ENCODE measurements around the gene BOK. TPM values are rescaled to one million over a fixed set of nuclear protein-coding genes. Genes with fewer than 3 reads are reported as not detected.
"Not testable (repeated sequence)": the region's sequence is repeated elsewhere in the genome, so short reads cannot be mapped to it uniquely, and the experiment has no call there.

Gene BOK
- total RNA-seq, 1 experiment from 2014 or later: 6.6 TPM

DNA sequence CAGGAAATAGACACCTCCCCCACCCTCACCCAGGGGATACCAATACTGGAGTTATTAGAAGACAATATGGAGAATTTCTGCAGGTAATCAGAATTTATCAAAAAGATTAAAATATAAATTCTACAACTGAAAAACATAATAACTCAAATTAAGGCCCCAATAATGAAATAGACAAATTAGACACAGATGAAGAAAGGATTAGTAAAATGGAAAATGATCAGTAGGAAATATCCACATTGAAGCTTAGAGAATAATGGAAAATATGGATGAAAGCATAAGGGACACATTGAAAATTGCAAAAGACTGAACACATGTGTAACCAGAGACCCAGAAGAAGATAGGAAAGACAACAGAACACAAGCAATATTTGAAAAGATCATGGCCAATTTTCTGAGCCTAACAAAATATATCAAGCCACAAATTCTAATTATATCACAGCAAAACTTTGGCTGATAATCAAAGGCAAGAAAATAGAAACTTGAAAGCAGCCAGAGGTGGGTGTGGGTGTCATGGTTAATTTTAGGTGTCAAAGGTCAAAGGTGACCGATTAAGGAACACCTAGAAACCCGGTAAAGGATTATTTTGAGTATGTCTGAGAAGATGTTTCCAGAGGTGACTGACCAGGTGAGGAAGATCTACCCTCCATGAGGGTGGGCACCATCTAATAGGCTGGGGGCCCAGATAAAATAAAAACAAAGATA lies 28.2 kb downstream of the BOK start:
- no peak overlapping the region for H3K4me3 ChIP-seq

DNA sequence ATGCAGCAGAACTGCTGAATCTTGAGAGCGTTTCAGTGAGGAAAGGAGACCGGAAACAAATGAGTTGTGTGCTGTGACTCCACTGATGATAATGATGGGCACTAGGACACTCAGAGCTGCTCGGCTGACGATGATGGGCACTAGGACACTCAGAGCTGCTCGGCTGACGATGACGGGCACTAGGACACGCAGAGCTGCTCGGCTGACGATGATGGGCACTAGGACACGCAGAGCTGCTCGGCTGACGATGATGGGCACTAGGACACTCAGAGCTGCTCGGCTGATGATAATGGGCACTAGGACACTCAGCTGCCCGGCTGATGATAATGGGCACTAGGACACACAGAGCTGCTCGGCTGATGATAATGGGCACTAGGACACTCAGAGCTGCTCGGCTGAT lies 31.3 kb downstream of the BOK start:
- H3K4me3 ChIP-seq, DNase-seq, H3K27ac ChIP-seq, H3K4me1 ChIP-seq, H3K27me3 ChIP-seq: not testable (repeated sequence)
- H3K9me3 ChIP-seq (replicated peaks): peaks cover 21% of the 10 kb centered on the region
- peaks cover 30% of the 10 kb centered on the region for H3K36me3 ChIP-seq

More for the DNA sequence above, 28.2 kb downstream of the BOK start:
- Histone ChIP-seq H3K36me3 (peaks cover 58% of the 10 kb centered on the region), H3K27me3 (no peaks in the 10 kb centered on the region), H3K4me1 (no peaks in the 10 kb centered on the region), H3K9me3 (replicated peaks) (peaks cover 21% of the 10 kb centered on the region), H3K27ac (no peak overlapping the region)
- DNase-seq: no peak

DNA sequence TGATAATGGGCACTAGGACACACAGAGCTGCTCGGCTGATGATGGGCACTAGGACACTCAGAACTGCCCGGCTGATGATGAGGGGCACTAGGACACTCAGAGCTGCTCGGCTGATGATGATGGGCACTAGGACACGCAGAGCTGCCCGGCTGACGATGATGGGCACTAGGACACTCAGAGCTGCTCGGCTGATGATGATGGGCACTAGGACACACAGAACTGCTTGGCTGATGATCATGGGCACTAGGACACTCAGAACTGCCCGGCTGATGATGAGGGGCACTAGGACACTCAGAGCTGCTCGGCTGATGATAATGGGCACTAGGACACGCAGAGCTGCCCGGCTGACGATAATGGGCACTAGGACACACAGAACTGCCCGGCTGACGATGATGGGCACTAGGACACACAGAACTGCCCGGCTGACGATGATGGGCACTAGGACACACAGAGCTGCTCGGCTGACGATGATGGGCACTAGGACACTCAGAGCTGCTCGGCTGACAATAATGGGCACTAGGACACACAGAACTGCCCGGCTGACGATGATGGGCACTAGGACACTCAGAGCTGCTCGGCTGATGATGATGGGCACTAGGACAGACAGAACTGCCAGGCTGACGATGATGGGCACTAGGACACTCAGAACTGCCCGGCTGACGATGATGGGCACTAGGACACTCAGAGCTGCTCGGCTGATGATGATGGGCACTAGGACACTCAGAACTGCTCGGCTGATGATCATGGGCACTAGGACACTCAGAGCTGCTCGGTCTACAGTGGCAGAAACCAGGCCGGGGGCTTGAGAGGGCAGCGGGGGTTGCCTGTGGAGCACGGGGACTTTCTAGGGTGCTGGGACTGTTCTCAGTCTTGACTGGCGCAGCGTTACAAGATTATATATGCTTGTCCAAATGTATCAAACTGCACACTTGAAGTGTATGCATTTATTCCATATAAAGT lies 32.2 kb downstream of the BOK start:
- H3K27me3 ChIP-seq, H3K4me1 ChIP-seq, DNase-seq, H3K4me3 ChIP-seq, H3K27ac ChIP-seq: not testable (repeated sequence)
- Histone ChIP-seq H3K36me3 (peaks cover 26% of the 10 kb centered on the region), H3K9me3 (replicated peaks) (peaks cover 15% of the 10 kb centered on the region)

DNA sequence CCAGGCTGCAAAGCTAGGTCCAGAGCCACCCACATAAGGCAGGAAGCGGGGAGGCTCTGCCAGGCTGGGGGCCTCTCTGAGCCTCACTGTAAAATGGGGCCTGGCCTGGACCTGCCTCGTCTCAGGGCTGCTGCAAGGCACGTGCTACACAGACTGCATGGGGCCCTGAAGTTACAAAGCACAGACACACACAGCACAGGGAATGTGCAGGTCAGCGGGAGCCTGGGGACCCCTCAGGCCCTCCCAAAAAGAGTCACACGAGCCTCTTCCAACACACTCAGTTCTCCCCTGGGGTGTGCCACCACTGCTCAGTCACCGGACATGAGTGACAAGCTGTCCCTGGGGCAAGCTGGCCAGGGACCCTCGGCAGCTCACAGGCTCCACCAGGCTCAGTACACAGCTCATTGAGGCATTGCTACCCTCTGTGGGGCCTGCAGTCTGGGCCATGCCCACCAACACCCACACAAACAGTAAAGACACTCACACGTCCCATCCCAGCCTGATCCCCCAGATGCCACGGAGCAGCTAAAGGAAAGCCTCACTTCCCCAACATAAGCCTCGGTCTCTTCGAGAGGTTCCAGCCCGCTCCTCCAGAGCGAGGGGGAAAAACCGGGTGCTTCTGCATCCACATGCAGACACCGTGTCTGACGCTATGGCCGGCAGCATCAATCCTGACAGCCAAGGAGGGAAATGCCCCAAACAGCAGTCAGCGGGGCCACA lies 33.7 kb downstream of the BOK start:
- Histone ChIP-seq H3K27me3 (no peaks in the 10 kb centered on the region), H3K9me3 (replicated peaks) (peaks cover 4% of the 10 kb centered on the region), H3K27ac (no peak overlapping the region), H3K36me3 (peaks cover 22% of the 10 kb centered on the region), H3K4me1 (no peaks in the 10 kb centered on the region), H3K4me3 (no peak overlapping the region)
- no peak for DNase-seq

DNA sequence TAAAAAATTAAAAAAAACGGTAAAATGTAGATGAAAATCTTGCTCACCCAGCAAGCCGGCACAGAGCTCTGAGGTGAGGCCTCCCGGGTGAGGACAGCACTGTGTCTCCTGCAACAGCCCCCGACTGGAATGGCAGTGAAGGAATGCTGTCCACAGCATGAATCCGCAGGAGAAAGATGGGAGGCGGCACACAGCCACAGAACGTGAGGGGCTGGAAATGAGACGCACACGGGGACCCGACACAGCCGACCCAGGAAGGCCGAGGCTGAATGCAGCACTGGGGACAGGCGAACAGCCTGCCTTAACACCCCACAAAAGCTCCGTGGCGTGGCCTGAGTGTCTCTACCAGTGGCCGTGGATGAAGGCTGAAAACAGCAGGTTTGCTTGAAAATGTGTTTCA lies 34.7 kb downstream of the BOK start:
- no peak overlapping the region for H3K27ac ChIP-seq
- DNase-seq: no peak
- H3K36me3 ChIP-seq: peaks cover 18% of the 10 kb centered on the region
- H3K4me3 ChIP-seq: no peak overlapping the region
- no peaks in the 10 kb centered on the region for H3K27me3 ChIP-seq
- H3K4me1 ChIP-seq: no peaks in the 10 kb centered on the region
- H3K9me3 ChIP-seq (replicated peaks): 0 out of 2 replicates have a peak, but pooled peaks cover under 1% of the 10 kb centered on the region

DNA sequence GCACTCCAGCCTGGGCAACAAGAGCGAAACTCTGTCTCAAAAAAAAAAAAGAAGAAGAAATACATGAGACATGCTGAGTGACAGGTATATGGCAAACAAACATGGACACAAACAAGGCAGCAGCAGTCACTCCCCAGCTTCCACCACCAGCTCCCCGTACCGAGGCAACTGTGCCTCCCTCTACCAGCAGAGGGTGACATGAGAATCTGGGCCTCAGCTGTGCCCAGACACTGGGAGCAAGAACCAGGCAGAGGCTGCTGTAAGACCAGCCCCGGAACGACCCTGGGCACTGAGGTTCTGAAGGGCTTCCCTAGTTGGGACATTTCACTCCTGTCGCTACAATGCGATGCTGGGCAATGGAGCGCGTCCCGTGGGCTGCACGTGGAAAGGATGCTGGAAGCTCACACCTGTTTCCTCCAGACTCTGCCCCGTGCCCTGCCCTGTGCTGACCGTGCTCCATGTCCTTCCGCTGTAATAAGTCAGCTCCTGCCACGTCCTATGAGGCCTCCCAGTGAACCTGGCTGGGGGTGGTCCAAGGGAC lies 37.1 kb downstream of the BOK start:
- DNase-seq: peak in 1 of 2 experiments; percentile 46
- Histone ChIP-seq H3K27ac (no peak overlapping the region), H3K27me3 (no peaks in the 10 kb centered on the region), H3K36me3 (peaks cover 23% of the 10 kb centered on the region), H3K9me3 (replicated peaks) (no peaks in the 10 kb centered on the region), H3K4me1 (no peaks in the 10 kb centered on the region), H3K4me3 (no peak overlapping the region)

DNA sequence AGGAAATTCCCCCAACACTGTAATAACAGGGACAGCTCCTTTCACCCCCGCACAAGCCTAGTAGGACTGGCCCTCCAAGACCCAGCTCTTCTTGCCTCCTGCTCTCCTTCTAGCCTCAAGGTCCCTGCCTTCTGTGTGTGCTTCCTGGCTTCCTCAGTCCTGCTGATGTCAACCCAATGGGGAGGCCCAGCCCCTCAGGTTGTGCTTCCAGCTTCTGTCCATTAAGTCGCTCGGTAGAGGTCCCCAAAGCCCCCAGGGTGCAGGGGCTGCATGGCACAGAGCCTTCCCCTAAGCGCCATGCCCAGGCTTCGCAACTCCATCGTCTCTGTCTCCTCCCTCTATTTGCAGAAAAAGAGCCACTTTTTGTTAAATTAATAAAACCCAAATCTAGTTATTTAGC lies 39.0 kb downstream of the BOK start:
- H3K9me3 ChIP-seq (replicated peaks): no peaks in the 10 kb centered on the region
- H3K27ac ChIP-seq: no peak overlapping the region
- peaks cover 21% of the 10 kb centered on the region for H3K36me3 ChIP-seq
- no peak overlapping the region for H3K4me3 ChIP-seq
- no peaks in the 10 kb centered on the region for H3K27me3 ChIP-seq
- no peak for DNase-seq
- no peaks in the 10 kb centered on the region for H3K4me1 ChIP-seq

DNA sequence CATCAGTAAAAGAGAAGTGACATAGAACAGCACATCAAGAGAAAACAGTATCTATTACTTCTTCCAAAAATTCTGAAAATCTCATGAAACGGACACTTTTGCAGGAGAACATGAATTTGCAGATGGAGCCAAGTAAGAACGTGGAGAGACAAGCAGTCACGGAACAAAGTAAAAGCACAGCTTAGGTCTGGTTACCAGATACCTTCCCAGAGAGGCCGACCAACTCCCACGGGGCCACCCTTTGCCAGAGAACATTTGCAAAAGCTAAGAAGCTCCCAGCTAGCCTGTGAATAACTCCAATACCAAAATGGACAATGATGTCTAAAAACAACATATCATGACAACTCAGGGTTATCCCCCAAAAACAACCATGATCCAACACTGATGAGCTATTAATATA lies 39.5 kb downstream of the BOK start:
- H3K27me3 ChIP-seq: no peaks in the 10 kb centered on the region
- H3K9me3 ChIP-seq (replicated peaks): no peaks in the 10 kb centered on the region
- H3K4me1 ChIP-seq: no peaks in the 10 kb centered on the region
- DNase-seq: no peak
- H3K27ac ChIP-seq: no peak overlapping the region
- peaks cover 21% of the 10 kb centered on the region for H3K36me3 ChIP-seq
- H3K4me3 ChIP-seq: no peak overlapping the region

DNA sequence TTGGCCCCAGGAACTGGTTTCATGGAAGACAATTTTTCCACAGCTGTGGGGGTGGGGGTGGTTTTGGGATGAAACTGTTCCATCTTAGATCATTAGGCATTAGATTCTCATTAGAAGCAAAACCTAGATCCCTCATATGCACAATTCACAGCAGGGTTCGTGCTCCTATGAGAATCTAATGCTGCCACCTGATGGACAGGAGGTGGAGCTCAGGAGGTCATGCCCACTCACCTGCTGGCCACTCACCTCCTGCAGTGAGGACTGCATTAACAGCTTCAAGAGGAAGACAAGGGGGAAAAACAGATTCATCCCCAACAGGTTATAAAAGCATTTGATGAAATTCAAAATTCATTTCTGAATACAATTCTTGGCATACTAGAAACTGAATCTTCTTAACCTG lies 39.9 kb downstream of the BOK start:
- Histone ChIP-seq H3K4me1 (no peaks in the 10 kb centered on the region), H3K27me3 (no peaks in the 10 kb centered on the region), H3K27ac (no peak overlapping the region), H3K4me3 (no peak overlapping the region), H3K9me3 (replicated peaks) (no peaks in the 10 kb centered on the region), H3K36me3 (peaks cover 21% of the 10 kb centered on the region)
- peak in 1 of 2 experiments; percentile 30 for DNase-seq

DNA sequence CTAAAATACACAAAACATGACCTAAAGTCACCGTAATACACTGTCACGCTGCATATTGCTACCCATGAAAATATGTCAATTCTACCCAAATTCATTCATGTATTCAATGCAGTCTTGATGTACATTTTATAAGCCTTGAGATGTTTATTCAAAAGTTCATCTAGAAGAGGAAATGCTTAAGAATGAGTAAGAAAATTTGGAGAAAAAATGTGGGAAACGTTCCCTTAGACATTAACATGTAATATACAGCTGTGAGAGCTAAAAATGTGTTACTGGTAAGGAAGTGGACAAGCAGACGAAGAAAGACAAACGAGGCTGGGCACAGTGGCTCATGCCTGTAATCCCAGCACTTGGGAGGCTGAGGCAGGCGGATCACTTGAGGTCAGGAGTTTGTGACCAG lies 41.1 kb downstream of the BOK start:
- H3K27ac ChIP-seq: no peak overlapping the region
- no peak for DNase-seq
- H3K4me3 ChIP-seq: no peak overlapping the region
- H3K36me3 ChIP-seq: peaks cover 26% of the 10 kb centered on the region
- no peaks in the 10 kb centered on the region for H3K9me3 ChIP-seq (replicated peaks)
- H3K4me1 ChIP-seq: no peaks in the 10 kb centered on the region
- H3K27me3 ChIP-seq: no peaks in the 10 kb centered on the region

DNA sequence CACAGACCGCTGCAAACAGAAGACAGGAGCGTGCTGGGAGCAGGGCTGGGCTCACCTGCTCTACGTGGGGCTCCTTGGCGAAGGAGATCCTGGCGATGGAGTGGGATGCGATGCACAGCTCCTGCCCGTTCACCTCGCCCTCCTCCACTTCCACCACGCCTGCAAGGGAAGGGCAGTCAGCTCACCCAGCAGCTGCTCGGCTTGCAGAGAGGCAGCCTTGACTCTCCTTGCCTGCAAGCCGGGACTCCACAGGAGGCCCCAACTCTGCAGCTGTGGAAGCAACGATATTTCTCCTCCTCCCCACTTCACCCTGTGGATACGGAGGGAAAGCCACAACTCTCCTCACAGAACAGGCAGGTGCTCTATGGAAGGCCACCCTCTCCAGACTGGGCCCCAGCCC lies 43.3 kb downstream of the BOK start:
- no peaks in the 10 kb centered on the region for H3K27me3 ChIP-seq
- H3K27ac ChIP-seq: no peak overlapping the region
- H3K4me1 ChIP-seq: no peaks in the 10 kb centered on the region
- DNase-seq: no peak
- no peaks in the 10 kb centered on the region for H3K9me3 ChIP-seq (replicated peaks)
- no peak overlapping the region for H3K4me3 ChIP-seq
- peaks cover 32% of the 10 kb centered on the region for H3K36me3 ChIP-seq

DNA sequence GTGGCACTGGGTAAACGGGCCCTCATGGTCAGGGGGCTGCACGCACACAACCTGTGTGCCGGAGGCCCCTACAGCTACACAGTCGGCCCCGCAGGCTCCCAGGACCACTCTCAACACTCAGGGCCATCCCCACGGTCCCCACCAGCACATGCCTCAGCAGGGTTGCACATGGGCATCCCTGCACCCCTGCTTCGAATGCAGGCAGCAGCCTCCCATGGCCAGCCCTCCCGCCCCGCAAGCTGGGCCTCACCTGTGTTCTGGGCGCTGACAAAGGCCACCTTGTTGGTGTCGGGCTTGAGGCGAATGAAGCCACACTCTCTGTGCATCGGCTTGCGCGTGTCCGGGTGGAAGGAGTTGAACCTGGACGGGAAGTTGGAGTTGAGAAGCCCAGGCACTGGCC lies 44.2 kb downstream of the BOK start:
- Histone ChIP-seq H3K9me3 (replicated peaks) (no peaks in the 10 kb centered on the region), H3K27ac (no peak overlapping the region), H3K4me1 (no peaks in the 10 kb centered on the region), H3K36me3 (peaks cover 28% of the 10 kb centered on the region), H3K27me3 (no peaks in the 10 kb centered on the region), H3K4me3 (no peak overlapping the region)
- DNase-seq: no peak

DNA sequence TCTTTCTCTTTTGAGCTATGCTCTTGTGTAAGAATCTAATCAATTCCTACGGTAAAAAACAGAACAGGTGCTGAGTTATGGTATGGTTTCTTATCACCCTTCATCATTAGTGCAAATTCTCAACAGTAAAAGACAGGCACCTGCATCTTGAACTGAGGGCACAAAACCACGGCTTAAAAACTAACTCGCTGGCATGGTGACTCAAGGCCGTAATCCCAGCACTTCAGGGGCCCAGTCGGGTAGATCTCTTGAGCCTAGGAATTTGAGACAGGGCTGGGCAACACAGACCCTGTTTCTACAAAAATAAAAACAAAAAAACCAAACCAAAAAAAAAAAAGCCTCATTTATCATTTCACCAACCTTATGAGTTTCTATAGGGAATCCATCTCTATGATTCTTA lies 45.1 kb downstream of the BOK start:
- DNase-seq: no peak
- no peaks in the 10 kb centered on the region for H3K9me3 ChIP-seq (replicated peaks)

DNA sequence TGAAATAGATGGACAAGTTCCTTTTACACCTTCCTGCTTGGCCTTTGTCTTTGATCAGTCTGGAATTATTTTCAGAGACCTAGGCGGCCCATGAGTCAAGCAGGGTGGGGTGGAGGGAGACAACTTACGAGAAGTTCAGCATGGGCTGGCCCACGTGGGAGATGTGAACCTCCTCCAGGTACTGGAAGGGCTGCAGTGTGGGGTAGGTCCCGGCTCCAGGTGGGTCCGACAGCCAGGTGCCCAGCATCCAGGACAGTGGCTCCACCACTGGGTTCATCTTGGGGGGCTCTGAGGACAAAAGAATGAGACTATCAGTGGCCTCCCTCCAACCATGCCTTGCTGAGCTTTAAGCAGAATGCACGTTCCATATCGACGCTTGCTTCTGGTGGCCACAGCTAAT lies 47.6 kb downstream of the BOK start:
- no peak overlapping the region for H3K4me3 ChIP-seq
- no peaks in the 10 kb centered on the region for H3K27me3 ChIP-seq
- H3K27ac ChIP-seq: no peak overlapping the region
- H3K9me3 ChIP-seq (replicated peaks): no peaks in the 10 kb centered on the region
- H3K36me3 ChIP-seq: peaks cover 23% of the 10 kb centered on the region
- DNase-seq: no peak
- H3K4me1 ChIP-seq: no peaks in the 10 kb centered on the region

More for the DNA sequence above, 45.1 kb downstream of the BOK start:
- Histone ChIP-seq H3K36me3 (peaks cover 31% of the 10 kb centered on the region), H3K27me3 (no peaks in the 10 kb centered on the region), H3K4me1 (no peaks in the 10 kb centered on the region), H3K4me3 (no peak overlapping the region), H3K27ac (no peak overlapping the region)
